ENCODE measurements around the gene EBF3. TPM values are rescaled to one million over a fixed set of nuclear protein-coding genes. Genes with fewer than 3 reads are reported as not detected.

The EBF3 gene
- total RNA-seq, 1 donor from 2014 or later, result 544 TPM

DNA sequence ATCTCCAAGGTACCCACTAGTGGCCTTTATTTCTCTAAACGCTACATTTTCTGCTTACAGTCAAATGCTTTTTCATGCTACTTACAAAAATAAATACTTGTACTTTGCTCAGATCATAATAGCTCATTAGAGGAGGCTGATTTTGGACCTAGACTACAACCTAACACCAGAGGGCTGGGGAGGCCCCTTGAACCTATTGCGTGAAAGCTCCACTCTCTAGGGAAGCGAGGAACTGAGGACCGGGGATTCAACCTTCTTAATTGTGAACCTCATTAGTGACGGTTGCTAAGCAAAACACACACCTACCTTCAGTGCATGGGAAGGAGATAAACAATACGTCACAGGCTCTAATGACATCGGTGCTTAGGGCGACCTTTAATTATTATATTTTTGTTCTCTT lies 92.1 kb downstream of the EBF3 start:
- H3K9me3 Mint-ChIP-seq (ENCODE audit: unreplicated experiment), result peaks cover 82% of the 10 kb centered on the region
- H3K27me3 Mint-ChIP-seq (ENCODE audit: unreplicated experiment), result peaks cover 73% of the 10 kb centered on the region
- peaks cover 71% of the 10 kb centered on the region for H3K4me1 Mint-ChIP-seq (ENCODE audit: low read depth, unreplicated experiment)
- DNase-seq, result no peak
- peak overlapping the region; percentile 96 for H3K27ac Mint-ChIP-seq (ENCODE audit: unreplicated experiment)
- peak overlapping the region; percentile 86 for H3K4me3 Mint-ChIP-seq (ENCODE audit: unreplicated experiment)
- no peak for TF ChIP-seq CTCF (IDR thresholded peaks at IDR 0.05; ENCODE audit: partially characterized antibody, unreplicated experiment)
- H3K36me3 Mint-ChIP-seq (ENCODE audit: unreplicated experiment), result peaks cover 12% of the 10 kb centered on the region

GRCh38 chr10:129870961-129871621 lies 93.0 kb downstream of the EBF3 start:
- H3K9me3 Mint-ChIP-seq (ENCODE audit: unreplicated experiment), result peaks cover 81% of the 10 kb centered on the region
- H3K4me1 Mint-ChIP-seq (ENCODE audit: low read depth, unreplicated experiment), result peaks cover 65% of the 10 kb centered on the region
- peaks cover 12% of the 10 kb centered on the region for H3K36me3 Mint-ChIP-seq (ENCODE audit: unreplicated experiment)
- no peak for TF ChIP-seq CTCF (IDR thresholded peaks at IDR 0.05; ENCODE audit: partially characterized antibody, unreplicated experiment)
- H3K27ac Mint-ChIP-seq (ENCODE audit: unreplicated experiment), result peak overlapping the region; percentile 96
- H3K4me3 Mint-ChIP-seq (ENCODE audit: unreplicated experiment), result peak overlapping the region; percentile 86
- peaks cover 70% of the 10 kb centered on the region for H3K27me3 Mint-ChIP-seq (ENCODE audit: unreplicated experiment)
- DNase-seq, result peak; percentile 70

DNA sequence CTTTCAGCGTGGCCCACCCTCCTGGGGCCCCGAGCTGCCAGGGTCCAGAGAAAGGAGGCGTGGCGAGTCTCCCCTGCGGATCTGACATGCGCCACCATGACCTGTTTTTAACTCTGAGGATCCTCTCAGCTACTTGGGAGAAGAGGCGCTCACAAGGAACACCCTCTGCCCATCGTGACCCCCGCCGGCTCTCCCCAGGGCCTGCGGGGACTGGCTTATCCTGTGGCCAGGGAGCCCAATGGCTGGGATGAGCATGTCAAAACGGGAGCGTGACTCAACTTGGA lies 93.7 kb downstream of the EBF3 start:
- H3K9me3 Mint-ChIP-seq (ENCODE audit: unreplicated experiment), result peaks cover 80% of the 10 kb centered on the region
- H3K27ac Mint-ChIP-seq (ENCODE audit: unreplicated experiment), result peak overlapping the region; percentile 96
- peaks cover 64% of the 10 kb centered on the region for H3K27me3 Mint-ChIP-seq (ENCODE audit: unreplicated experiment)
- peaks cover 62% of the 10 kb centered on the region for H3K4me1 Mint-ChIP-seq (ENCODE audit: low read depth, unreplicated experiment)
- peaks cover 12% of the 10 kb centered on the region for H3K36me3 Mint-ChIP-seq (ENCODE audit: unreplicated experiment)
- H3K4me3 Mint-ChIP-seq (ENCODE audit: unreplicated experiment), result peak overlapping the region; percentile 86
- peak; percentile 59 for DNase-seq
- TF ChIP-seq CTCF (IDR thresholded peaks at IDR 0.05; ENCODE audit: partially characterized antibody, unreplicated experiment), result no peak

- DNase-seq, result no peak
- Mint-ChIP-seq H3K27ac (ENCODE audit: unreplicated experiment) (peak overlapping the region; percentile 96), H3K36me3 (ENCODE audit: unreplicated experiment) (peaks cover 12% of the 10 kb centered on the region), H3K4me3 (ENCODE audit: unreplicated experiment) (peak overlapping the region; percentile 82), H3K27me3 (ENCODE audit: unreplicated experiment) (peaks cover 62% of the 10 kb centered on the region), H3K9me3 (ENCODE audit: unreplicated experiment) (peaks cover 78% of the 10 kb centered on the region), H3K4me1 (ENCODE audit: low read depth, unreplicated experiment) (peaks cover 62% of the 10 kb centered on the region)
- TF ChIP-seq CTCF (IDR thresholded peaks at IDR 0.05; ENCODE audit: partially characterized antibody, unreplicated experiment), result no peak
These were observed 94.2 kb downstream of the EBF3 start for GRCh38 chr10:129869596-129870473.

Data from glutamatergic neuron (in vitro differentiated cells).